Cardiac septum (tissue), 1 donor: ENCODE measurements around the gene IBTK. TPM values are rescaled to one million over a fixed set of nuclear protein-coding genes. Genes with fewer than 3 reads are reported as not detected.
"Not testable (repeated sequence)": the region's sequence is repeated elsewhere in the genome, so short reads cannot be mapped to it uniquely, and the experiment has no call there.

ENCODE experiments used
- DNase-seq: peaks from one replicate; pipeline ENCODE4 v3.0.0-alpha.2; 2020; ENCODE audit warnings: low spot score
- intact Hi-C: fragments of 100-400 bp; cut with DNase I; formaldehyde crosslinking; loops from one replicate; pipeline ENCODE4 v1.14.0; 2022
- long read RNA-seq: library from polyadenylated mRNA; unstranded; transcript quantifications from one replicate; pipeline ENCODE4 v2.0.0, GENCODE V29; 2021
- total RNA-seq: library from RNA; stranded (reverse); fragmentation: NEBNext Ultra II Directional; extraction: Animal tissue kit (Norgen Biotek cat#: 25700); gene quantifications from one replicate; pipeline ENCODE4 v1.2.1, GENCODE V29; 2021
- donor health status: DM: no; HTN: no; CAD: no.

IBTK gene, protein sequence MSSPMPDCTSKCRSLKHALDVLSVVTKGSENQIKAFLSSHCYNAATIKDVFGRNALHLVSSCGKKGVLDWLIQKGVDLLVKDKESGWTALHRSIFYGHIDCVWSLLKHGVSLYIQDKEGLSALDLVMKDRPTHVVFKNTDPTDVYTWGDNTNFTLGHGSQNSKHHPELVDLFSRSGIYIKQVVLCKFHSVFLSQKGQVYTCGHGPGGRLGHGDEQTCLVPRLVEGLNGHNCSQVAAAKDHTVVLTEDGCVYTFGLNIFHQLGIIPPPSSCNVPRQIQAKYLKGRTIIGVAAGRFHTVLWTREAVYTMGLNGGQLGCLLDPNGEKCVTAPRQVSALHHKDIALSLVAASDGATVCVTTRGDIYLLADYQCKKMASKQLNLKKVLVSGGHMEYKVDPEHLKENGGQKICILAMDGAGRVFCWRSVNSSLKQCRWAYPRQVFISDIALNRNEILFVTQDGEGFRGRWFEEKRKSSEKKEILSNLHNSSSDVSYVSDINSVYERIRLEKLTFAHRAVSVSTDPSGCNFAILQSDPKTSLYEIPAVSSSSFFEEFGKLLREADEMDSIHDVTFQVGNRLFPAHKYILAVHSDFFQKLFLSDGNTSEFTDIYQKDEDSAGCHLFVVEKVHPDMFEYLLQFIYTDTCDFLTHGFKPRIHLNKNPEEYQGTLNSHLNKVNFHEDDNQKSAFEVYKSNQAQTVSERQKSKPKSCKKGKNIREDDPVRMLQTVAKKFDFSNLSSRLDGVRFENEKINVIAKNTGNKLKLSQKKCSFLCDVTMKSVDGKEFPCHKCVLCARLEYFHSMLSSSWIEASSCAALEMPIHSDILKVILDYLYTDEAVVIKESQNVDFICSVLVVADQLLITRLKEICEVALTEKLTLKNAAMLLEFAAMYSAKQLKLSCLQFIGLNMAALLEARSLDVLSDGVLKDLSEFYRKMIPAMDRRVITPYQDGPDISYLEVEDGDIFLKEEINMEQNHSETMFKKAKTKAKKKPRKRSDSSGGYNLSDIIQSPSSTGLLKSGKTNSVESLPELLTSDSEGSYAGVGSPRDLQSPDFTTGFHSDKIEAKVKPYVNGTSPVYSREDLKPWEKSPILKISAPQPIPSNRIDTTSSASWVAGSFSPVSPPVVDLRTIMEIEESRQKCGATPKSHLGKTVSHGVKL (N-terminal part only)
- total RNA-seq, result 36.5 TPM
- long read RNA-seq, full-length matches to known transcripts, result 3 of 21 reads
- long read RNA-seq, partial matches to known transcripts, result 11 of 21 reads
- long read RNA-seq, other reads (novel, unspliced or antisense), result 7 of 21 reads

GRCh38 chr6:82247505-82248272, at the start of gene IBTK:
Gene IBTK, minus strand, starts transcription at chr6:82247744. Its CDS starts 7,258 bp downstream, at chr6:82240486.
- intact Hi-C loops, result loop anchor here (10.0 kb wide), 1 partner anchor 947 kb away; the partner anchor contains the start of genes PGM3 and RWDD2A
- DNase-seq, result peak; percentile 97

DNA sequence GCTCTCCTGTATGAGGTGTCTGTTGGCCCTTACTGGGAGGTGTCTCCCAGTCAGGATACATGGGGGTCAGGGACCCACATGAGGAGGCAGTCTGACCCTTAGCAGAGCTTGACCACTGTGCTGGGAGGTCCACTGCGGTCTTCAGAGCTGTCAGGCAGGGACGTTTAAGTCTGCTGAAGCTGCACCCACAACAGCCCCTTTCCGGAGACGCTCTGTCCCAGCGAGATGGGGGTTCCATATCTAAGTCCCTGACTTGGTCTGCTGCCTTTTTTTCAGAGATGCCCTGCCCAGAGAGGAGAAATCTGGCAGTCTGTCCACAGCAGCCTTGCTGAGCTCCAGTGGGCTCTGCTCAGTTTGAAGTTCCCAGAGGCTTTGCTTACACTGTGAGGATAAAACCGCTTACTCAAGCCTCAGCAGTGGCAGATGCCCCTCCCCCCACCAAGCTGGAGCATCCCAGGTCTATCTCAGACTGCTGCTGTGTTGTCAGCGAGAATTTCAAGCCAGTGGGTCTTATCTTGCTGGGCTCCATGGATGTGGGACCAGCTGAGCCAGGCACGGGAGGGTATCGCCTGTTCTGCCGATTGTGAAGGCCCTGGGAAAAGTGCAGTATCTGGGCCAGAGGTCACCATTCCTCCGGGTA, 36.3 kb upstream of the IBTK start:
- intact Hi-C loops, result no loop called here
- no peak for DNase-seq

DNA sequence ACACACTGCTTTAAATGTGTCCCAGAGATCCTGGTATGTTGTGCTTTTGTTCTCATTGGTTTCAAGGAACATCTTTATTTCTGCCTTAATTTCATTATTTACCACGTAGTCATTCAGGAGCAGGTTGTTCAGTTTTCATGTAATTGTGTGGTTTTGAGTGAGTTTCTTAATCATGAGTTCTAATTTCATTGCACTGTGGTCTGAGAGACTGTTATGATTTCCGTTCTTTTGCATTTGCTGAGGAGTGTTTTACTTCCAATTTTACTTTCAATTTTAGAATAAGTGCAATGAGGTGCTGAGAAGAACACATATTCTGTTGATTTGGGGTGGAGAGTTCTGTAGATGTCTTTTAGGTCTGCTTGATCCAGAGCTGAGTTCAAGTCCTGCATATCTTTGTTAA, 34.0 kb upstream of the IBTK start:
- intact Hi-C loops, DNase-seq: not testable (repeated sequence)

- intact Hi-C loops, result no loop called here
- DNase-seq, result no peak
Observed at GRCh38 chr6:82277686-82278085, 30.1 kb upstream of the IBTK start.

DNA sequence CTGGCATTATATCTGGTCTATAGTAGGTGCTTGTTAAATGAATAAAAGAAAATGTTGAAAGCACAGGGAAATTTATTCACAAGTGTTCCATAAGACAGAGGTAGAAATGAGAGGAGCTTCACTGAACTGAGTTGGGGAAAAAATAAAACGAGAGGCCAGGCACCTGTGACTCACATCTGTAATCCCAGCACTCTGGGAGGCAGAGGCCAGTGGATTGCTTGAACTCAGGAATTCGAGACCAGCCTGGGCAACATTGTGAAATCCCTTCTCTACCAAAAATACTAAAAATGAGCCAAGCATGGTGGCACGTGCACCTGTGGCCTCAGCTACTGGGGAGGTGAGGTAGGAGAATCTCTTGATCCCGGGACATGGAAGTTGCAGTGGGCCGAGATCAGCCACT, 28.1 kb upstream of the IBTK start:
- no peak for DNase-seq
- intact Hi-C loops, result no loop called here

DNA sequence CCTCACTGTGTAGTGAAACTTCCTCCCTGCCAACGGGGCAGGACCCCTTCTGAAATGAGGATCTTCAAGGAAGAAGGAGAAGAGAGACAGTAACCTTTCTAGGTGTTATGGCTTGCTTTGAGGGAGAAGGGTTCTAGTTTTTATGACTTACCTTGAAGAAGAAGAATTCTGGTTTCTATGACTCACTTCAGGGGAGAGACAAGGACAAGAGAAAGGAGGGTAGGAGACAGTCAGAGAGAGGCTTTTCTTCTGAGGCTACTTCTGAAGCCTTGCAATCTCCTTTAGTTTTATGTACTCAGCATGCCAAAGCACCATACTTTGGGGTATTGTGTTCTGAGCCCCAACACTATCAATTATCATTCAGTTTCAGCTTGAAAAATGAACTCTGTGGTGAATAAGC, 25.8 kb upstream of the IBTK start:
- intact Hi-C loops, result loop anchor here (5.0 kb wide), 1 partner anchor 784 kb away; no protein-coding TSS in a partner anchor
- DNase-seq, result no peak

DNA sequence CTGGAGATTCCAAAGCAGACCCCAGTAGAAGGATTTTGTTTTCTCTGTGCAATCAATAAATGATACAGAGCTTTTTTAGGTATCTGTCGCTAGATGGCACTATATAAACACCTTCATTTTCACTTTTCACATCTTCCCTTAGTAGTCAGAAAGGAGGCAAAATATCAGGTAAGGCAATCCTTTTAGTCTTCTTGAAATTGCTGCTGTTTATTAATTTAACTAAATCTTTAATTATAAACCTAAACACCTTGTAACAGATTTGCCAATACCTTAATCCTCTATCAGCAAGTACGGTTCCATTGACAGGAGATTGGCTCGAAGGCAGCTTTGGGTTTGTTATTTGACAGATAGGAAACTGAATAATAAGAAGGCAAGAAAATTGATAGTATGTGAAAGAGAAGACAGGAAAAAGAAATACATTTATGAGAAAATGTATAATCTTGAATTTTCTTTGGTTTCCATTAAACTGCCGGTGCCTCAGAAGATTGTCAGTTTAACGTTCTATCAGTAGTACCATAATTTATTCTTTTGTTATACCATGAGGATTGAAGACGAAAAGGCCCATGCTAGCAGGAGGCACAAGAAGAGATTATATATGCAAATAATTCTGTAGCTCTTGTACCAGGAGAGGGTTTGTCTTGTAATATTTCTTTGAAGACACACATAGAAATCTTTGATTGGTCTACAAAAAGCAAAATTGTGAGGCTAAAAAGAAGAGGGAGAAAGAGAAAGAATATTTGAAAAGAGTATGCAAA, 23.5 kb upstream of the IBTK start:
- DNase-seq, result no peak

GRCh38 chr6:82268301-82268846, 20.8 kb upstream of the IBTK start:
- intact Hi-C loops, result loop anchor here (10.0 kb wide), 1 partner anchor 946 kb away; no protein-coding TSS in a partner anchor
- DNase-seq, result no peak

More for the DNA sequence above, 23.5 kb upstream of the IBTK start:
- intact Hi-C loops, result loop anchor here (5.0 kb wide), 1 partner anchor 786 kb away; no protein-coding TSS in a partner anchor

- DNase-seq, result no peak
- intact Hi-C loops, result loop anchor here (10.0 kb wide), 1 partner anchor 950 kb away; no protein-coding TSS in a partner anchor
Observed at GRCh38 chr6:82264824-82265223, 17.3 kb upstream of the IBTK start.

DNA sequence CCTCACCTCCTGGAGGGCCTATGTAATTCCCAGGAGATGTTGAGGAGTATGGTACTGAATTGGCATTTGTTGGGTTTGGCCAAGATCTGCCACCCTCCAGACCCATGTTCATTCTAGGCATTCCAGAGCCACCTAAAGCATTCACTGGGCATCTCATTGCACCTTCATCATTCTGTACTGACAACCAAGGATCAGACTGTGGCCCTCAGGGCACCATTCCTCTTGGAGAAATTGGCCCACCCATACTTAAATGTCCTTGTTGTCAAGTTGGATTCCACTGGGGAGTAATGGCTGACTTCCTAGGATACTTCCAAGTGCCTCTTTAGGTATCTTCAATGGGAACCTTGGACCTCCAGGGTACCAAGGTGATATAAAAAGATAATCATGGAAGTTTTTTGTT, 16.8 kb upstream of the IBTK start:
- no peak for DNase-seq
- intact Hi-C loops, result loop anchor here (10.0 kb wide), 1 partner anchor 950 kb away; no protein-coding TSS in a partner anchor

DNA sequence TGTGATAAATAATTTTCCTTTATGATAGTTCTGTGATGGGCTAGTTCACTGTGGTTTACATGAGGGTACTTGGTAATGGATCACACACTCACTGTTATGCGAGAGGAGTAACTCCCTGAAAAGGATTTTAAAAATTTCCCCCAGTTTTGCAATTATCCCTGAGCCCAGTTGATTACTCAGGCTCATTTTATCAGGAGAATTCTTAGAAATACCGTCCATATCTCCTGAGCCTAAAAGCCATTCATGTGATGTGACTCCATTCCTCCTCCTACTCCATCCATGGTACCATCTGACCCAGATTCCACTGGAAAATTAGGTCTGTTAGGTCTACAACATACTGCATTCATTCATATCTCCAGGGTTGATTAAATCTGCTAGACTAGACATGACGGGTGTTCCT, 16.4 kb upstream of the IBTK start:
- DNase-seq, result no peak
- intact Hi-C loops, result loop anchor here (10.0 kb wide), 1 partner anchor 951 kb away; no protein-coding TSS in a partner anchor

DNA sequence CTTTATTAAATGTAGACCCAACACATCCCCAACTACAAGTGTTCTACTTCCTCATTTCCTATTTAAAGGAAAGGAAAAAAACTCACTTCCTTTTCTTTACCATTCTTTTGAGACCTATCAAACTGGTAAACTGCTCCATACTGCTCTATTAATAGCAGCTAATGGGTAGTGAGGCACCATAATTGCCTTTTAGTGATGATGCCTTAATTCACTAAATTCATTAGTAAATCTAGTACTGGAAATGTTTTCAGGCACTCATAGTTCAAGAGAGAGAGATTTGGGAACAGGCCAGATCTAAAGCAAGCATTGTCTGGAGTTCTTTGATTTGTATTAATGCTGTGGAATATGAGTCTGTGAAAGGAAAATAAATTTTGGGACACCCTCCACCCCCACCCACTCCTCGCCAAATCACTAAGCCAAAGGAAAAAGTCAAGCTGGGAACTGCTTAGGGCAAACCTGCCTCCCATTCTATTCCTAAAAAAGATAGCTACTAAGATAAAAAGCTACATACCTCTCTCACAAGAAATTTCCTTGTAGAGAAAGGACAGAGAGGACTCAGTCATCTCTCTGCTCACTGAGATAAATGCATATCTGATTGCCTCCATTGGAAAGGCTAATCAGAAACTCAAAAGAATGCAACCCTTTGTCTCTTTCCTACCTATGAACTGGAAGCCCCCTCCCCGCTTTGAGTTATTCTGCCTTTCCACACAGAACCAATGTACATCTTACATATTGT, 13.6 kb upstream of the IBTK start:
- intact Hi-C loops, result loop anchor here (10.0 kb wide), 1 partner anchor 954 kb away; no protein-coding TSS in a partner anchor
- DNase-seq, result no peak

DNA sequence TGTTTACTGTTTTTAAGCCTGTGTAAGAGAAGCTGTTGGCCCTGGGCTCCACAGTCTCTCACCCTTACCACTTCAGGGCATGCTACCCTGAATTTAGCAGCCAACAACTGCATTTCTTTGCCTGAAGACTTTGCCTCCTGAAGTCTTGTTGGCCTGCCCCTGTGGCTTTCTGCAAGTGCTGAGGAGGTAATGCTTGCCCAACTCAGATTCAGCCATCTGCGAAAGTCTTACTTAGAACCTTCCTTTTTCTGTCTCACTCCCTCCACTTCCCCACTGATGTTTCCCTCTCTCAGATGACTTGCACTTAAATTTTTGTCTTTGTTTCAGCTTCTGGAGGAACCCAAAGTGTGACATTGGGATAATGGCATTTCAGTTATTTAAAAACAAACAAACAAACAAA, 11.8 kb upstream of the IBTK start:
- intact Hi-C loops, result no loop called here

DNA sequence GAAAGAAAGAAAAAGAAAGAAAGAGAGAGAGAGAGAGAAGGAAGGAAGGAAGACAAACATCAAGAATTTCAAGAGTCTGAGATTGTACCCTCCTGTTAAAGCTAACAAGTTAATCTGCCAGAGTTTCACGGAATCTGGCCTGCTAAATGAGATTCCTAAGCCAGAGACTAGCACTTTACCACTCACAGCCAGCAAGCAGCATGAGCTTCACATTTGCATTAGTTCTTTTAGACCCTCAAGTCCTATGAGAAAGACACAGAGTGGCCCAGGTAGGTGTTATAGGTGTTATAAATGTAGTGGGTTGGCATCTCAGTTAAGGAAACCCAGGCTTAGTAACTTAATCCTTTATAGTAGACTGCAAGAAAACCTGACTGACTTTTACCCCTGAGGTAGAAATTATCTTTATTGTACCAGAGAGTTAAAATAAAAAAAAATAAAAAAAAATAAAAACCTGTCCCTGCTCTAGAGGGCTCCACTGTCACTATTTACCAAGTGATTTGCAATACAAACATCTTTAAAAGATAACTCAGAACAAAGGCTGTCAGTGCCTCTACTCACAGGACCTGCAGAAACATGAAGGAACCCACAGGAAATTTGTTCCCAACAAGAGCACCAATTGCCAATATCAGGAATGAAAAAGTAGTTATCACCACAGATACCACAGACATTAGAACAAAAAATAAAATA, 9.7 kb upstream of the IBTK start:
- no peak for DNase-seq
- intact Hi-C loops, result no loop called here

More for the DNA sequence above, 11.8 kb upstream of the IBTK start:
- no peak for DNase-seq

- DNase-seq, intact Hi-C loops: not testable (repeated sequence)
Observed at GRCh38 chr6:82254722-82255121, 7.2 kb upstream of the IBTK start.

DNA sequence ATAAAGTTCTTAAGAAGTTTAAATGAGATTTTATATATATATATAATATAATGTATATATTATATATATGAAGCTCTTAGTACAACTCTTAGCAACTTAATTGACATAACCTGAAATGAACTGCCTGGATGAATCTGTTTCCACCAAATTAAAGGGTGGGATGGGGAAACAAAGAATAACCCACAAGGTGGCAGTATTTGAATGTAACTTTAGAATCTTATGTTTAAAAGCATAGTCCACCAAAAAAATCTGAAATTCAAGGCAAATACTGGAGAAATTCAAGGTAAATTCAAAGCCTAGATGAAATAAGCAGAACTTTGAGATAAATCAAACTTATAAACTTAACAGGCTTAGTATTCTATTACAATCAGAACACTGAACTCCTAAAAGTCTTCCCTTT, 4.4 kb upstream of the IBTK start:
- no peak for DNase-seq
- intact Hi-C loops, result loop anchor here (2.0 kb wide), 1 partner anchor 803 kb away; no protein-coding TSS in a partner anchor
